GM12878 (cell line): ENCODE measurements around the gene CNNM3.

Source experiments
- CTCF ChIP-seq, 3 experiments: IDR thresholded peaks in 2 of 3; conservative IDR thresholded peaks in 1 of 3; 2 replicates each; pipeline ENCODE4 v1.5.1; 2011; ENCODE audit warnings: low read depth in 3 of 3, low read length in 3 of 3, mild to moderate bottlenecking in 3 of 3, control low read depth in 2 of 3, moderate library complexity in 2 of 3, inconsistent platforms in 1 of 3, mixed read lengths in 1 of 3; ENCODE audit not compliant: control insufficient read depth in 2 of 3, insufficient read depth in 1 of 3; ENCODE audit errors: extremely low read depth in 1 of 3
- EP300 ChIP-seq, 2 experiments: fragments of 150-350 bp in 1 of 2; IDR thresholded peaks; 2 replicates each; pipeline ENCODE4 v1.6.1; 2011 to 2012; ENCODE audit warnings: low read depth in 2 of 2, low read length in 2 of 2, borderline replicate concordance in 1 of 2, improper control_type of control experiment in 1 of 2, inconsistent platforms in 1 of 2; ENCODE audit not compliant: control insufficient read depth in 1 of 2
- MAX ChIP-seq: IDR thresholded peaks from 2 replicates; pipeline ENCODE4 v1.6.1; 2012; ENCODE audit warnings: low read depth, low read length, improper control_type of control experiment
- MTA3 ChIP-seq: IDR thresholded peaks from 2 replicates; pipeline ENCODE4 v1.6.1; 2012; ENCODE audit warnings: low read length, inconsistent platforms, borderline replicate concordance
- POLR2A ChIP-seq: IDR thresholded peaks from 2 replicates; pipeline ENCODE4 v1.6.1; 2011; ENCODE audit warnings: low read depth, mild to moderate bottlenecking, low read length
- RAD21 ChIP-seq: IDR thresholded peaks from 2 replicates; pipeline ENCODE4 v1.6.1; 2011; ENCODE audit warnings: mild to moderate bottlenecking, low read depth, low read length, moderate library complexity; ENCODE audit not compliant: insufficient read depth
- RCOR1 ChIP-seq: conservative IDR thresholded peaks from 2 replicates; pipeline ENCODE4 v1.6.1; 2012; ENCODE audit warnings: low read depth, low read length, improper control_type of control experiment
- SUZ12 ChIP-seq: fragments of 200-600 bp; sonication (generic); IDR thresholded peaks from one replicate; pipeline ENCODE4 v1.6.1; 2018; ENCODE audit warnings: antibody characterized with exemption, mild to moderate bottlenecking; ENCODE audit not compliant: unreplicated experiment
- ZSCAN29 ChIP-seq: fragments of 450-650 bp; IDR thresholded peaks from 2 replicates; pipeline ENCODE4 v1.6.1; 2017; ENCODE audit warnings: mild to moderate bottlenecking, moderate library complexity

GRCh38 chr2:96869822-96870625, 54.0 kb downstream of the CNNM3 start, which contains the start of gene SEMA4C:
- no peak for TF ChIP-seq ZSCAN29
- no peak for TF ChIP-seq RAD21
- TF ChIP-seq SUZ12 = no peak
- TF ChIP-seq RCOR1 = no peak
- no peak for TF ChIP-seq MAX
- TF ChIP-seq POLR2A = peak; percentile 66; the same call in 1 of the 2 replicates
- TF ChIP-seq MTA3 = no peak
- TF ChIP-seq EP300 (IDR thresholded peaks at IDR 0.05; ENCODE audit: borderline replicate concordance in 1 of 2, control insufficient read depth in 1 of 2, low read depth in 2 of 2, low read length in 2 of 2) = no peak
- TF ChIP-seq CTCF (IDR thresholded peaks at IDR 0.05 in 2 of 3, conservative IDR thresholded peaks at IDR 0.05 in 1 of 3; ENCODE audit: control insufficient read depth in 2 of 3, extremely low read depth in 1 of 3, insufficient read depth in 1 of 3, low read depth in 3 of 3, low read length in 3 of 3) = no peak
